Neural cell (in vitro differentiated cells): ENCODE results near the gene POLDIP2. TPM values are rescaled to one million over a fixed set of nuclear protein-coding genes. Genes with fewer than 3 reads are reported as not detected.

Experiments used
- H2AFZ ChIP-seq: fragments of 200-600, 300-800 bp; sonication (generic), shearing (Covaris generic); 2 replicates; pipeline ENCODE4 v1.6.0; 2014; ENCODE audit warnings: low read depth, mild to moderate bottlenecking, antibody characterized with exemption, low read length, moderate library complexity
- H3F3A ChIP-seq: fragments of 200-600 bp; shearing (Covaris generic); 2 replicates; pipeline ENCODE4 v1.6.1; 2016; ENCODE audit warnings: mild to moderate bottlenecking, moderate library complexity, mixed read lengths, antibody characterized with exemption, low read length; ENCODE audit not compliant: insufficient read depth, poor library complexity, severe bottlenecking
- H3K27ac ChIP-seq: fragments of 200-600, 300-800 bp; sonication (generic), shearing (Covaris generic); 2 replicates; pipeline ENCODE4 v1.5.1; 2014; ENCODE audit warnings: mild to moderate bottlenecking, low read length, moderate library complexity
- H3K27me3 ChIP-seq: fragments of 300-800, 200-600 bp; sonication (generic), shearing (Covaris generic); 2 replicates; pipeline ENCODE4 v1.6.0; 2014; ENCODE audit warnings: mild to moderate bottlenecking, low read depth, low read length, moderate library complexity; ENCODE audit not compliant: insufficient read depth
- H3K36me3 ChIP-seq: fragments of 300-800, 200-600 bp; sonication (generic), shearing (Covaris generic); 2 replicates; pipeline ENCODE4 v1.5.1; 2014; ENCODE audit warnings: mild to moderate bottlenecking, antibody characterized with exemption, low read length, moderate library complexity; ENCODE audit not compliant: insufficient read depth
- H3K4me2 ChIP-seq: fragments of 300-800, 200-600 bp; sonication (generic), shearing (Covaris generic); 2 replicates; pipeline ENCODE4 v1.6.0; 2014; ENCODE audit warnings: mild to moderate bottlenecking, low read length
- H3K4me3 ChIP-seq: fragments of 300-800, 200-600 bp; sonication (generic), shearing (Covaris generic); 2 replicates; pipeline ENCODE4 v1.5.1; 2014; ENCODE audit warnings: mild to moderate bottlenecking, low read length, moderate library complexity
- H3K79me2 ChIP-seq: fragments of 200-600 bp; shearing (Covaris generic); replicated peaks from 2 replicates; pipeline ENCODE4 v1.6.0; 2014; ENCODE audit warnings: mild to moderate bottlenecking, low read length, moderate library complexity; ENCODE audit not compliant: insufficient read depth
- H3K9ac ChIP-seq: fragments of 300-800, 200-600 bp; sonication (generic), shearing (Covaris generic); 2 replicates; pipeline ENCODE4 v1.6.1; 2016; ENCODE audit warnings: mild to moderate bottlenecking, low read length, mixed read lengths
- H3K9me2 ChIP-seq: fragments of 200-600 bp; shearing (Covaris generic); 2 replicates; pipeline ENCODE4 v1.6.1; 2016; ENCODE audit warnings: mild to moderate bottlenecking, low read length, mixed read lengths; ENCODE audit not compliant: insufficient read depth
- H3K9me3 ChIP-seq: fragments of 200-600, 300-800 bp; sonication (generic), shearing (Covaris generic); 2 replicates; pipeline ENCODE4 v1.6.1; 2016; ENCODE audit warnings: mild to moderate bottlenecking, mixed run types, low read length, moderate library complexity, mixed read lengths
- H4K20me1 ChIP-seq: fragments of 200-600 bp; shearing (Covaris generic); 2 replicates; pipeline ENCODE4 v1.6.1; 2016; ENCODE audit warnings: mild to moderate bottlenecking, mixed run types; ENCODE audit not compliant: insufficient read depth
- EP300 ChIP-seq: fragments of 450-650 bp; conservative IDR thresholded peaks from 2 replicates; pipeline ENCODE4 v1.6.1; 2014; ENCODE audit warnings: antibody characterized with exemption, mild to moderate bottlenecking, moderate library complexity; ENCODE audit not compliant: poor library complexity, severe bottlenecking
- EZH2 ChIP-seq: fragments of 200-600, 300-800 bp; shearing (Covaris generic), sonication (generic); IDR thresholded peaks from 2 replicates; pipeline ENCODE4 v1.6.1; 2014; ENCODE audit warnings: antibody characterized with exemption, low read length, borderline replicate concordance, mild to moderate bottlenecking; ENCODE audit not compliant: insufficient read depth, poor library complexity, severe bottlenecking
- MXI1 ChIP-seq: fragments of 450-650 bp; conservative IDR thresholded peaks from 2 replicates; pipeline ENCODE4 v1.6.1; 2014; ENCODE audit warnings: antibody characterized with exemption, mild to moderate bottlenecking; ENCODE audit not compliant: poor library complexity, severe bottlenecking
- POLR2AphosphoS5 ChIP-seq: IDR thresholded peaks from 2 replicates; pipeline ENCODE4 v1.6.1; 2012
- RAD21 ChIP-seq: fragments of 450-650 bp; conservative IDR thresholded peaks from 2 replicates; pipeline ENCODE4 v1.6.1; 2014; ENCODE audit warnings: antibody characterized with exemption, mild to moderate bottlenecking, moderate library complexity
- SMC3 ChIP-seq: fragments of 450-650 bp; conservative IDR thresholded peaks from 2 replicates; pipeline ENCODE4 v1.6.1; 2014; ENCODE audit warnings: antibody characterized with exemption, mild to moderate bottlenecking, moderate library complexity; ENCODE audit not compliant: poor library complexity
- TAF1 ChIP-seq: IDR thresholded peaks from 2 replicates; pipeline ENCODE4 v1.6.1; 2012; ENCODE audit warnings: low read depth
- polyA plus RNA-seq: library from polyadenylated mRNA; depleted of rRNA; stranded (reverse); fragments of >200 nt; gene quantifications from 2 replicates; pipeline ENCODE4 v1.2.3, GENCODE V29; 2014
- TF ChIP-seq, protein P1 (sequence below): IDR thresholded peaks from 2 replicates; pipeline ENCODE4 v1.6.1; 2012; ENCODE audit warnings: borderline replicate concordance
- TF ChIP-seq, protein P2 (sequence below): fragments of 450-650 bp; IDR thresholded peaks from 2 replicates; pipeline ENCODE4 v1.5.1; 2014; ENCODE audit warnings: antibody characterized with exemption, mild to moderate bottlenecking, moderate library complexity; ENCODE audit not compliant: poor library complexity, severe bottlenecking

The POLDIP2 gene
- polyA plus RNA-seq, 1 donor from 2014 or later = 75.4 TPM

DNA sequence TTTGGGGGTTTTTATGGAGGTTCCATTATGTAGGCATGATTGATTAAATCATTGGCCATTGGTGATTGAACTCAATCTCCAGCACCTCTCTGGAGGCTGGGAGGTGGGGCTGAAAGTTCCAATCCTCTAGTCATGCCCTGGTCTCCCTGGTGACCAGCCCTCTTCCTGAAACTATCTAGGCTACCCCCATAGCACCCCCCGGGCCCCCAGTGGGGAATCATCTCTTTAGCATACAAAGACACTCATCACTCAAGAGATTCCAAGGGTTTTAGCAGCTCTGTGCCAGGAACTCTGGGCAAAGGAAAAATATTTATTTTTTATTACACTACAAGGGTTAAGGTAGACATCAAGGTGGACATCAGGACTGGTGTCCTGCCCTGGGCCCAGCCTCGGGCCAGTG, 38.1 kb upstream of the POLDIP2 start:
- H3K27ac ChIP-seq = no peak overlapping the region
- H3K9me2 ChIP-seq = no peaks in the 10 kb centered on the region
- no peaks in the 10 kb centered on the region for H3K79me2 ChIP-seq
- no peak overlapping the region for H3K4me2 ChIP-seq
- no peak for TF ChIP-seq MXI1
- TF ChIP-seq SMC3 = no peak
- no peak for TF ChIP-seq POLR2AphosphoS5
- TF ChIP-seq, protein P1, sequence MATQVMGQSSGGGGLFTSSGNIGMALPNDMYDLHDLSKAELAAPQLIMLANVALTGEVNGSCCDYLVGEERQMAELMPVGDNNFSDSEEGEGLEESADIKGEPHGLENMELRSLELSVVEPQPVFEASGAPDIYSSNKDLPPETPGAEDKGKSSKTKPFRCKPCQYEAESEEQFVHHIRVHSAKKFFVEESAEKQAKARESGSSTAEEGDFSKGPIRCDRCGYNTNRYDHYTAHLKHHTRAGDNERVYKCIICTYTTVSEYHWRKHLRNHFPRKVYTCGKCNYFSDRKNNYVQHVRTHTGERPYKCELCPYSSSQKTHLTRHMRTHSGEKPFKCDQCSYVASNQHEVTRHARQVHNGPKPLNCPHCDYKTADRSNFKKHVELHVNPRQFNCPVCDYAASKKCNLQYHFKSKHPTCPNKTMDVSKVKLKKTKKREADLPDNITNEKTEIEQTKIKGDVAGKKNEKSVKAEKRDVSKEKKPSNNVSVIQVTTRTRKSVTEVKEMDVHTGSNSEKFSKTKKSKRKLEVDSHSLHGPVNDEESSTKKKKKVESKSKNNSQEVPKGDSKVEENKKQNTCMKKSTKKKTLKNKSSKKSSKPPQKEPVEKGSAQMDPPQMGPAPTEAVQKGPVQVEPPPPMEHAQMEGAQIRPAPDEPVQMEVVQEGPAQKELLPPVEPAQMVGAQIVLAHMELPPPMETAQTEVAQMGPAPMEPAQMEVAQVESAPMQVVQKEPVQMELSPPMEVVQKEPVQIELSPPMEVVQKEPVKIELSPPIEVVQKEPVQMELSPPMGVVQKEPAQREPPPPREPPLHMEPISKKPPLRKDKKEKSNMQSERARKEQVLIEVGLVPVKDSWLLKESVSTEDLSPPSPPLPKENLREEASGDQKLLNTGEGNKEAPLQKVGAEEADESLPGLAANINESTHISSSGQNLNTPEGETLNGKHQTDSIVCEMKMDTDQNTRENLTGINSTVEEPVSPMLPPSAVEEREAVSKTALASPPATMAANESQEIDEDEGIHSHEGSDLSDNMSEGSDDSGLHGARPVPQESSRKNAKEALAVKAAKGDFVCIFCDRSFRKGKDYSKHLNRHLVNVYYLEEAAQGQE = no peak
- no peak overlapping the region for H2AFZ ChIP-seq
- peaks cover 5% of the 10 kb centered on the region for H3K36me3 ChIP-seq
- no peaks in the 10 kb centered on the region for H3K9me3 ChIP-seq
- H3K27me3 ChIP-seq = no peaks in the 10 kb centered on the region
- no peak overlapping the region for H3K9ac ChIP-seq
- H3K4me3 ChIP-seq = no peak overlapping the region
- H4K20me1 ChIP-seq = no peaks in the 10 kb centered on the region
- no peaks in the 10 kb centered on the region for H3F3A ChIP-seq

DNA sequence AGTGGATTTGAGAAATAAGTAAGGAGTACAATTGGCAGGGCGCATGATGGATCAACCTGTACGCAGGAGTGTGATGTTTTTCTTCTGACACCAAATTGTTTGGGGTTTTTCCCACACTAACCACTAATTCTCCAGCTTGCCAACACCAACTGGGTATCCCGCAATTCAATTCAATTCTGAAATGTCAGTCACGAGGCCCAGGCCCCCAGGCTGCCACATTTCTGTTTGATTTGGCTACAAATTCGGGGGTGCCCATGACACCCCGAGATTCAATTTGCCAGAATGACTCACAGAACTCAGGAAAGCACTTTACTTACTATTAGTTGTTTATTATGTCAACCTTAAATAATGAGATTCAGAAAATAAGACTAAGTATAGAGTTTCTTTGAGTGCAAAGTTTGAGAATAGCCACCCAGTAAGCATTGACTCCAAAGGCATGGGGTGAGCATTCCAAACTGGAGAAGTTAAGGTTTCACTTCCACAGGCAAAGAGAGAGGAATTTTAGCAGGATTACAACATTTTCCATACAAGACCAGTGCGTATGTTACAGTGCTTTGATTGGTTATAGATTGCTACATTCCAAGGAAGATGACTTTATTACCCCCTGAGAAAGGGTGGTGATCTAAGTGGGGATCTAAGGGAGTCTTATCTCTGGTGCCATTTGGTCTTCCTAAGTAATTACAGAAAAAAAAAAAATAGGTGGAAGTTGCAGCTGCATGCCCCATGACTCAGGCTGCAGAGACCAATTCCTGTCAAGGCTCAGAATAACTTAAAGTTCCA, 37.2 kb upstream of the POLDIP2 start:
- H3K79me2 ChIP-seq = no peaks in the 10 kb centered on the region
- H3K36me3 ChIP-seq = peaks cover 5% of the 10 kb centered on the region
- H4K20me1 ChIP-seq = no peaks in the 10 kb centered on the region
- TF ChIP-seq EP300 (no peak), POLR2AphosphoS5 (no peak), EZH2 (no peak), SMC3 (no peak)
- TF ChIP-seq, protein P2, sequence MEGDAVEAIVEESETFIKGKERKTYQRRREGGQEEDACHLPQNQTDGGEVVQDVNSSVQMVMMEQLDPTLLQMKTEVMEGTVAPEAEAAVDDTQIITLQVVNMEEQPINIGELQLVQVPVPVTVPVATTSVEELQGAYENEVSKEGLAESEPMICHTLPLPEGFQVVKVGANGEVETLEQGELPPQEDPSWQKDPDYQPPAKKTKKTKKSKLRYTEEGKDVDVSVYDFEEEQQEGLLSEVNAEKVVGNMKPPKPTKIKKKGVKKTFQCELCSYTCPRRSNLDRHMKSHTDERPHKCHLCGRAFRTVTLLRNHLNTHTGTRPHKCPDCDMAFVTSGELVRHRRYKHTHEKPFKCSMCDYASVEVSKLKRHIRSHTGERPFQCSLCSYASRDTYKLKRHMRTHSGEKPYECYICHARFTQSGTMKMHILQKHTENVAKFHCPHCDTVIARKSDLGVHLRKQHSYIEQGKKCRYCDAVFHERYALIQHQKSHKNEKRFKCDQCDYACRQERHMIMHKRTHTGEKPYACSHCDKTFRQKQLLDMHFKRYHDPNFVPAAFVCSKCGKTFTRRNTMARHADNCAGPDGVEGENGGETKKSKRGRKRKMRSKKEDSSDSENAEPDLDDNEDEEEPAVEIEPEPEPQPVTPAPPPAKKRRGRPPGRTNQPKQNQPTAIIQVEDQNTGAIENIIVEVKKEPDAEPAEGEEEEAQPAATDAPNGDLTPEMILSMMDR = no peak
- H3K4me2 ChIP-seq = no peak overlapping the region
- H2AFZ ChIP-seq = no peak overlapping the region
- no peak overlapping the region for H3K4me3 ChIP-seq
- no peaks in the 10 kb centered on the region for H3F3A ChIP-seq
- H3K27me3 ChIP-seq = no peaks in the 10 kb centered on the region
- no peaks in the 10 kb centered on the region for H3K9me3 ChIP-seq
- no peak overlapping the region for H3K9ac ChIP-seq
- no peaks in the 10 kb centered on the region for H3K9me2 ChIP-seq
- H3K27ac ChIP-seq = no peak overlapping the region

DNA sequence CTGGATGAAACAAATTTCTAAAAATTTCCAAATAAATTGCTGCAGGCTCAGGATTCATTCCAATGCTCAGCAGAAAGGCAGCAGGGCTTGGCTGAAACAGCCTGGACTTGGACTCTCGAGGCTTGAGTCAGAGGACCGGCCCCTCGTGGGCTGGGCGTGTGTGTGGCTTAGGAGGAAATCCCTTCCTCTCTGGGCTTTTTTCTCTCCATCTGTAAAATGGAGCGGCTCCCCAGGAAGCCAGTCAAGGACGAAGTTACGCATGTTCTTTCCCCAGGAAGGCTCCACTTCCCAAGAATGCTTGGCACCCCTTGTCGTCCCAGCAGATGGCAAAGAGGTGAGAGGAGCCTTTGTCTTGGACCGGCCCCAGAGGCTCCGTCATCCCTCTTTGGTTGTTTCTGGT, 35.2 kb upstream of the POLDIP2 start:
- Histone ChIP-seq H3K4me2 (no peak overlapping the region), H3K79me2 (no peaks in the 10 kb centered on the region), H3K9me2 (no peaks in the 10 kb centered on the region), H3K4me3 (no peak overlapping the region), H4K20me1 (no peaks in the 10 kb centered on the region), H3K27ac (no peak overlapping the region), H3F3A (no peaks in the 10 kb centered on the region), H3K9me3 (no peaks in the 10 kb centered on the region), H2AFZ (no peak overlapping the region), H3K27me3 (no peaks in the 10 kb centered on the region), H3K36me3 (peaks cover 5% of the 10 kb centered on the region), H3K9ac (no peak overlapping the region)
- TF ChIP-seq EP300 = no peak
- no peak for TF ChIP-seq POLR2AphosphoS5
- no peak for TF ChIP-seq SMC3
- no peak for TF ChIP-seq RAD21
- no peak for TF ChIP-seq MXI1
- no peak for TF ChIP-seq TAF1
- TF ChIP-seq EZH2 = no peak
- TF ChIP-seq, protein P1 = no peak
